GM12801 (cell line): ENCODE data around the gene C16orf96.

ENCODE experiments used
- TF ChIP-seq, protein P1 (sequence below): IDR thresholded peaks from one replicate; pipeline ENCODE4 v1.5.1; 2011; ENCODE audit warnings: control low read depth; ENCODE audit not compliant: insufficient read length; ENCODE audit errors: extremely low read depth

Gene C16orf96

GRCh38 chr16:4628283-4628682, 72.1 kb downstream of the C16orf96 start:
- TF ChIP-seq, protein P1, sequence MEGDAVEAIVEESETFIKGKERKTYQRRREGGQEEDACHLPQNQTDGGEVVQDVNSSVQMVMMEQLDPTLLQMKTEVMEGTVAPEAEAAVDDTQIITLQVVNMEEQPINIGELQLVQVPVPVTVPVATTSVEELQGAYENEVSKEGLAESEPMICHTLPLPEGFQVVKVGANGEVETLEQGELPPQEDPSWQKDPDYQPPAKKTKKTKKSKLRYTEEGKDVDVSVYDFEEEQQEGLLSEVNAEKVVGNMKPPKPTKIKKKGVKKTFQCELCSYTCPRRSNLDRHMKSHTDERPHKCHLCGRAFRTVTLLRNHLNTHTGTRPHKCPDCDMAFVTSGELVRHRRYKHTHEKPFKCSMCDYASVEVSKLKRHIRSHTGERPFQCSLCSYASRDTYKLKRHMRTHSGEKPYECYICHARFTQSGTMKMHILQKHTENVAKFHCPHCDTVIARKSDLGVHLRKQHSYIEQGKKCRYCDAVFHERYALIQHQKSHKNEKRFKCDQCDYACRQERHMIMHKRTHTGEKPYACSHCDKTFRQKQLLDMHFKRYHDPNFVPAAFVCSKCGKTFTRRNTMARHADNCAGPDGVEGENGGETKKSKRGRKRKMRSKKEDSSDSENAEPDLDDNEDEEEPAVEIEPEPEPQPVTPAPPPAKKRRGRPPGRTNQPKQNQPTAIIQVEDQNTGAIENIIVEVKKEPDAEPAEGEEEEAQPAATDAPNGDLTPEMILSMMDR: no peak

- TF ChIP-seq, protein P1: no peak
These were observed 75.3 kb downstream of the C16orf96 start for GRCh38 chr16:4631444-4631843.

DNA sequence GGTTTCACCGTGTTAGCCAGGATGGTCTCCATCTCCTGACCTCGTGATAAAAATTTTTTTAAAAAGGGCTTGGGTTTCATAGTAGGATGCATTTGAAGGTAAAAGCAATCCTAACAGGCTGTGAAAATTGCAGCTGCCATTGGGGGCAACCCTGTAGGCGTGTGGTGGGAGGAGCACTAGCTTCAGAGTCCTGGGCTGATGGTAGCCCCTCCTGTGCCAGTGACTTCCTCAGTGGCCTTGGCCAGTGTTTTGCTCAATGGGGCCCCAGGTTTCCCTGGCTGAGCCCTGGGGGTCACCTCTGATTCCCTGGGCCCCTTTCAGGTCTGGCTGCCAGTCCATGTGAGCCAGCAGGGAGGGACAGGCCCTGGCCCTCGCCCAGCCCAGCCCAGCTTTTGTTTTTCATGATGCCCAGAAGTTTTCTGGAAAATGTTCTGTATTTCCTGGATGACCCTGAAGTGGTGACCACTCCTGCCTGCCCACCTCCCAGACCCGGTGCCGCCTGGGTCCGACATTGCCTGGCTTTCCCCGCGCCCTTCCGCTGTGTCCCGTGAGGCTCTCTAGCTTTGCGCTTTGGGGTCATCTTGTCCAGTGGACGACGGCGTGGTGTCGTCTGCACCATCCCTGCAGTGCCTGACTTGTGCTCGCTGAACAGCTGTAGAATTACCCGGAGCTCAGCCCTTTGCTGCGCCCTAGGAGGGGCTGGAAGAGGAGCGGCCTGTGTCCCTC, 77.9 kb downstream of the C16orf96 start:
- TF ChIP-seq, protein P1: no peak

DNA sequence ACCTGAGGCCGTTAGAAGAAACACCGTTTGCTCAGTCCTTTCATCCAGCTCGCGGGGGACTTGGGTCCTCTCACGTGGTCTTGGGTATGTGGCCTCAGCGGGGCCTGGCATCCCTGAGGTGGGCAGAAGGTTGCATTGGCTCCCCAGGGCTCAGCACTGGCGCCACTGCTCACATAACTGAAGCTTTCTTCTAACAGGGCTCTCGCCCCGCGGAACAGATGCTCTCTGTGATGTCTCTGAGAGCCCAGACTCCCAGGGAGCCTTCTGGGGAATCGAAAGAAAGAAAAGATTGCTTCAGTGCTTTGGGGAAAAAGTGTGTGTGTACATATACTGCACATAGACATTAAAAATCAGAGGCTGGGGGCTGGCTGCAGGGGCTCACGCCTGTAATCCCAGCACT, 78.6 kb downstream of the C16orf96 start:
- TF ChIP-seq, protein P1: no peak

GRCh38 chr16:4636196-4636595, 80.1 kb downstream of the C16orf96 start:
- TF ChIP-seq, protein P1: no peak

DNA sequence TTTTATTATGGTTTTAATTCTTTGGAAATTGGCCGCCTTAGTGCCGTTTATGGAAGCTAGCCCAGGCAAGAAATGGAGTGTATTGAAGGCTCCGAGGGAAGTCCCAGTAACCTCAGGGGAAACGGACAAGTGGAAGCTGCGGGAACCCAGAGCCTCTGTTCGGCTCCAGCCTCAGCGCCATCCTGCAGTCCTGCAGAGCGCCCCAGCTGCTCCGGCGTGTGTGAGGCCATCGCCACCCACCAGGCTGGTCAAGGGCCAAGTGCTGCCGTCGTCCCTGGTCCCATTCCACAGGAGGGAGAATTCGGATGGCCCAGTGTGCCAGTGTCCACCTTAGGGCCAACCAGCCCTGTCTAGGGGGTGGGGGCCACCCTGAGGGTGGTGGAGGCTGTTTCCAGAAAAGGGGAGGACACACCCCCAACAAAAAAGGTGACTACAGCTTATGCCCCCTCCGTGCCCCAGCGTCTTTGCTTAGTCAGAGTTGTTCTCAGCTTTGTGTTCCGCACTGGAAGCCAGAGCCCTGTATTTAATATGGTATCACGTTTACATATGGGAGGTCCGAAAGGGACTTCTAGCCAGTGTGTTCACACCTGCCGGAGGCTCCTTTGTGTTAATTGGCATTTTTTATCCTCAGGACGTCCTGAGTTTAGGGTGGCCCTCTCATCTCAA, 81.5 kb downstream of the C16orf96 start:
- TF ChIP-seq, protein P1: no peak

DNA sequence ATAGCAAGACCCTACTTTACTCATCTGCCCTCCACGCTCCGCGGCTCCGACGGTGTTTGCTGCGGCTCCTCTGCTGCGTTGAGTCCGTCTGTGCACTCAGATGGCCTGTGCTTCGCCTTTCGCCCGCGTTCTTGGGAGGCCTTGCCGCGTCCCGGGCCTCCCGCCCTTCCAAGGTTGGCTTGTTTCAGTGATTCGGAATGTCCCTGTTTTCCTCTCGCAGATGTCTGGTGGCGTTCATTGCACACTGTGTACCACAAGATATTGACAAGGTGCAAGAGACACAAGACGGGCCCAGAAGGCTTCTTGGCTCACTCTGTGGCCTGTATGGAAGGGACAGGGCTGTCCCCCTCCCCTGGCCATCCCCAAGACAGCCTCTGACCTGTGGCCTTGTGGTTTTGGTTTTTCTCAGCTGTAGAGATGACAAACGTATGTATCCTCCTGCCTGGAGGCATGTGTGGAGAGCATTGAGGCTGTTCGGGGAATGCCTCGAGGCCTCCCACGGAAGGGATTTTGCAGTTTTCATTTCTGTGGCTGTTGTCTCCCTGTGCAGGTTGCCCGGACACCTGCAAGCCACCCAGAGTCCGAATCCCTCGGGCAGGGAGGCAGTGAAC, 83.9 kb downstream of the C16orf96 start:
- TF ChIP-seq, protein P1: no peak
